GM12878 (cell line): ENCODE measurements around the gene FCHSD2. TPM values are rescaled to one million over a fixed set of nuclear protein-coding genes. Genes with fewer than 3 reads are reported as not detected.

Experiments
- ATAC-seq: fragments of 200-7000 bp; cut with Tn5 transposase; 3 replicates; pipeline ENCODE4 v1.9.1; 2020; ENCODE audit warnings: mild to moderate bottlenecking, moderate library complexity
- BruUV-seq: library from RNA; stranded (reverse); fragments of 400-500 nt; replicated peaks from 2 replicates; lab custom pipeline; 2021; lab: Mats Ljungman, UMichigan
- CTCF ChIA-PET: fragments of 300-600 bp; sonication (Branson Sonifier 250); formaldehyde crosslinking; extraction: SDS; loops from one replicate; lab custom pipeline; 2021; ENCODE audit warnings: inconsistent platforms; lab: Yijun Ruan, JAX
- POLR2A ChIA-PET: fragments of 350-600 bp; formaldehyde crosslinking; extraction: SDS; loops from one replicate; lab custom pipeline; 2021; ENCODE audit warnings: inconsistent platforms; lab: Charles Lee
- RAD21 ChIA-PET: fragments of 300-600 bp; sonication (Branson Sonifier 250); formaldehyde crosslinking; loops from one replicate; lab custom pipeline; 2023; ENCODE audit warnings: antibody characterized with exemption; ENCODE audit not compliant: unreplicated experiment; lab: Charles Lee
- SMC1A ChIA-PET: fragments of 300-600 bp; sonication (Branson Sonifier 250); formaldehyde crosslinking; loops from one replicate; lab custom pipeline; 2023; ENCODE audit not compliant: unreplicated experiment, uncharacterized antibody; lab: Charles Lee
- DNase-seq: peaks from one replicate; pipeline ENCODE4 v3.0.0-alpha.2; 2011; ENCODE audit warnings: low read depth, low spot score
- FAIRE-seq: peaks from 3 replicates; lab custom pipeline; 2011; peaks lifted over from hg19 to GRCh38; lab: Jason Lieb, UNC
- H2AFZ ChIP-seq: 2 replicates; pipeline ENCODE4 v1.6.0; 2011; ENCODE audit warnings: low read depth, low read length, control low read depth; ENCODE audit not compliant: control insufficient read depth
- H3K27ac ChIP-seq: 2 replicates; pipeline ENCODE4 v1.5.1; 2011; ENCODE audit warnings: control low read depth; ENCODE audit not compliant: control insufficient read depth, insufficient read depth
- H3K27me3 ChIP-seq, 2 experiments: replicated peaks in 1 of 2; 2 replicates each; pipeline versions ENCODE4 v1.6.0 to v1.6.1; 2011; ENCODE audit warnings: low read length in 1 of 2; ENCODE audit not compliant: control insufficient read depth in 2 of 2, insufficient read depth in 2 of 2
- H3K36me3 ChIP-seq, 2 experiments: 2 replicates each; pipeline ENCODE4 v1.5.1; 2011; ENCODE audit warnings: low read length in 1 of 2; ENCODE audit not compliant: control insufficient read depth in 2 of 2, insufficient read depth in 2 of 2
- H3K4me1 ChIP-seq: 2 replicates; pipeline ENCODE4 v1.6.1; 2011; ENCODE audit warnings: mild to moderate bottlenecking, low read length, moderate library complexity, mixed read lengths; ENCODE audit not compliant: control insufficient read depth, insufficient read depth
- H3K4me2 ChIP-seq: 2 replicates; pipeline ENCODE4 v1.6.0; 2011; ENCODE audit warnings: control low read depth; ENCODE audit not compliant: control insufficient read depth, insufficient read depth
- H3K4me3 ChIP-seq: fragments of 200-600 bp; sonication (generic); 2 replicates; pipeline ENCODE4 v1.5.1; 2016
- H3K79me2 ChIP-seq: 2 replicates; pipeline ENCODE4 v1.6.0; 2011; ENCODE audit warnings: low read length; ENCODE audit not compliant: control insufficient read depth, insufficient read depth
- H3K9ac ChIP-seq: 2 replicates; pipeline ENCODE4 v1.8.0; 2011; ENCODE audit warnings: low read length, control low read depth, mixed read lengths; ENCODE audit not compliant: control insufficient read depth, insufficient read depth
- H3K9me3 ChIP-seq: replicated peaks from 3 replicates; pipeline ENCODE4 v1.5.1; 2011; ENCODE audit warnings: mild to moderate bottlenecking, low read length; ENCODE audit not compliant: control insufficient read depth, insufficient read depth
- H4K20me1 ChIP-seq: 2 replicates; pipeline ENCODE4 v1.6.0; 2011; ENCODE audit not compliant: control insufficient read depth, insufficient read depth
- DPF2 ChIP-seq: fragments of 450-650 bp; IDR thresholded peaks from 2 replicates; pipeline ENCODE4 v1.6.1; 2017; ENCODE audit warnings: mild to moderate bottlenecking
- EP300 ChIP-seq, 2 experiments: fragments of 150-350 bp in 1 of 2; IDR thresholded peaks; 2 replicates each; pipeline ENCODE4 v1.6.1; 2011 to 2012; ENCODE audit warnings: low read depth in 2 of 2, low read length in 2 of 2, borderline replicate concordance in 1 of 2, improper control_type of control experiment in 1 of 2, inconsistent platforms in 1 of 2; ENCODE audit not compliant: control insufficient read depth in 1 of 2
- FOXM1 ChIP-seq: IDR thresholded peaks from 2 replicates; pipeline ENCODE4 v1.6.1; 2012; ENCODE audit warnings: low read depth, mild to moderate bottlenecking, inconsistent platforms, low read length, moderate library complexity
- IKZF1 ChIP-seq: fragments of 450-650 bp; conservative IDR thresholded peaks from 2 replicates; pipeline ENCODE4 v1.6.1; 2017; ENCODE audit warnings: antibody characterized with exemption, mild to moderate bottlenecking
- MTA2 ChIP-seq: fragments of 450-650 bp; IDR thresholded peaks from 2 replicates; pipeline ENCODE4 v1.6.1; 2016; ENCODE audit warnings: low read depth, mild to moderate bottlenecking, moderate library complexity
- NFIC ChIP-seq: IDR thresholded peaks from 2 replicates; pipeline ENCODE4 v1.6.1; 2012; ENCODE audit warnings: low read depth, mild to moderate bottlenecking, inconsistent platforms, low read length, moderate library complexity
- PAX8 ChIP-seq: fragments of 450-650 bp; IDR thresholded peaks from 2 replicates; pipeline ENCODE4 v1.6.1; 2017; ENCODE audit warnings: mild to moderate bottlenecking, moderate library complexity
- POLR2AphosphoS2 ChIP-seq: IDR thresholded peaks from 2 replicates; pipeline ENCODE4 v1.6.1; 2011; ENCODE audit warnings: low read depth, mild to moderate bottlenecking, low read length, improper control_type of control experiment, moderate library complexity
- POLR2AphosphoS5 ChIP-seq: IDR thresholded peaks from 2 replicates; pipeline ENCODE4 v1.6.1; 2011; ENCODE audit warnings: mild to moderate bottlenecking, low read length, inconsistent platforms
- RUNX3 ChIP-seq: IDR thresholded peaks from 2 replicates; pipeline ENCODE4 v1.6.1; 2012; ENCODE audit warnings: low read length, inconsistent platforms
- SREBF1 ChIP-seq: IDR thresholded peaks from 2 replicates; pipeline ENCODE4 v1.6.1; 2012; ENCODE audit warnings: mild to moderate bottlenecking, low read length
- ZNF207 ChIP-seq: fragments of 450-650 bp; IDR thresholded peaks from 2 replicates; pipeline ENCODE4 v1.6.1; 2014; ENCODE audit warnings: antibody characterized with exemption, mild to moderate bottlenecking, borderline replicate concordance
- ZNF622 ChIP-seq: fragments of 450-650 bp; IDR thresholded peaks from 2 replicates; pipeline ENCODE4 v1.6.1; 2017; ENCODE audit warnings: mild to moderate bottlenecking, inconsistent platforms
- WGBS: methylation state at CpG from one replicate; pipeline ENCODE4 v1.1.6; 2016; ENCODE audit warnings: low lambda C conversion rate; ENCODE audit not compliant: insufficient replicate concordance, insufficient coverage; ENCODE audit errors: missing lambda C conversion rate; 5-methylcytosine and 5-hydroxymethylcytosine counted together
- in situ Hi-C: fragments of 300-500 bp; cut with MboI; formaldehyde crosslinking; loops from 9 replicates; pipeline ENCODE4 v1.14.3; 2018; ENCODE audit warnings: mixed read lengths
- intact Hi-C: fragments of 100-400 bp; cut with micrococcal nuclease; formaldehyde crosslinking; loops from one replicate; pipeline ENCODE4 v1.14.2; 2022; ENCODE audit not compliant: unreplicated experiment
- polyA plus RNA-seq, 11 experiments: library from polyadenylated mRNA; depleted of rRNA in 4 of 11; unstranded in 6 of 11; stranded (reverse) in 5 of 11; fragments of >200 nt; fragmentation: Nextera tagmentation in 4 of 11; fragmentation: Illumina TruSeq in 1 of 11; extraction: Ambion mirVana in 4 of 11; extraction: Trizol in 1 of 11; gene quantifications; 1 replicate in 1 of 11; 2 replicates in 10 of 11; pipeline versions ENCODE4 v1.2.1 to v1.2.3, GENCODE V29; 2011 to 2016; ENCODE audit warnings: inconsistent platforms in 2 of 11, missing spikeins in 2 of 11, low read depth in 1 of 11
- total RNA-seq, 4 experiments: library from RNA; depleted of rRNA in 3 of 4; stranded (reverse); fragments of >200 nt in 3 of 4; fragmentation: Illumina TruSeq in 1 of 4; extraction: Trizol in 1 of 4; gene quantifications; 2 replicates each; pipeline versions ENCODE4 v1.2.1 to v1.2.3, GENCODE V29; 2013 to 2021
- TF ChIP-seq, protein P1 (sequence below), 3 experiments: IDR thresholded peaks in 2 of 3; conservative IDR thresholded peaks in 1 of 3; 2 replicates each; pipeline ENCODE4 v1.5.1; 2011; ENCODE audit warnings: low read depth in 3 of 3, low read length in 3 of 3, mild to moderate bottlenecking in 3 of 3, control low read depth in 2 of 3, moderate library complexity in 2 of 3, inconsistent platforms in 1 of 3, mixed read lengths in 1 of 3; ENCODE audit not compliant: control insufficient read depth in 2 of 3, insufficient read depth in 1 of 3; ENCODE audit errors: extremely low read depth in 1 of 3
- TF ChIP-seq, protein P2 (sequence below): fragments of 450-650 bp; IDR thresholded peaks from 2 replicates; pipeline ENCODE4 v1.6.1; 2016; ENCODE audit warnings: mild to moderate bottlenecking, moderate library complexity, borderline replicate concordance
- TF ChIP-seq, protein P3 (sequence below): fragments of 450-650 bp; IDR thresholded peaks from 2 replicates; pipeline ENCODE4 v1.6.1; 2017; ENCODE audit warnings: low read depth, mild to moderate bottlenecking, moderate library complexity

Gene FCHSD2
- total and polyA plus RNA-seq, 10 of the 15 experiments (the other 5 are each of a cell fraction or from before 2014, with no cell fraction given), result 13.2 to 89.8 (median 47.8) TPM

DNA sequence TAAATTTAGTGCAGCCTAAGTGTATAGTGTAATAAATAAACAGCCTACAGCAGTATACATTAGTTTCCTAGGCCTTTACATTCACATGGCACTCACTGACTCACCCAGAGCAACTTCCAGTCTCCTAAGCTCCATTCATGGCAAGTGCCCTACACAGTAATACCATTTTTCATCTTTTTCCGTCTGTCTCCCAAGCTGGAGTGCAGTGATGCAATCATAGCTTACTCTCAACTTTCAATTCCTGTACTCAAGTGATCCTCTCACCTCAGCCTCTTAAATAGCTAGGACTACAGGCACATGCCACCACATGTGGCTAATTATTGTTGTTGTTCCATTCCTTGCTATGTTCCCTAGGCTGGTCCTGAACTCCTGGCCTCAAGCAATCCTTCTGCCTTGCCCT, 54.4 kb downstream of the FCHSD2 start:
- Histone ChIP-seq H3K36me3 (peaks cover 2 to 13% of the 10 kb centered on the region in 2 experiments), H3K9ac (no peak overlapping the region), H3K27ac (peak overlapping the region; percentile 52), H2AFZ (no peak overlapping the region), H3K4me1 (peaks cover 27% of the 10 kb centered on the region), H3K79me2 (peaks cover 71% of the 10 kb centered on the region), H3K9me3 (no peaks in the 10 kb centered on the region; the same call in 1 of the 3 replicates), H4K20me1 (no peaks in the 10 kb centered on the region), H3K27me3 (no peaks in the 10 kb centered on the region), H3K4me3 (no peak overlapping the region), H3K4me2 (peak overlapping the region; percentile 5)
- RAD21 ChIA-PET, result interaction anchor here (1.0 to 2.0 kb wide), 4 partner anchors 15 to 158 kb away, joined by 3 to 7 read pairs (median 4); no protein-coding TSS in a partner anchor
- SMC1A ChIA-PET, result interaction anchor here (0.6 to 3.3 kb wide), 16 partner anchors 11 to 136 kb away, joined by 3 to 12 read pairs (median 4); no protein-coding TSS in a partner anchor
- intact Hi-C loops, result loop anchor here (5.0 kb wide), 1 partner anchor 50 kb away; no protein-coding TSS in a partner anchor
- peak; percentile 78 for ATAC-seq
- POLR2A ChIA-PET, result interaction anchor here (0.6 to 1.4 kb wide), 3 partner anchors 11 to 613 kb away, joined by 6 read pairs; no protein-coding TSS in a partner anchor
- no peak for FAIRE-seq
- WGBS, result 0% methylated on average over 1 of the region's 1 CpG
- in situ Hi-C loops, result no loop called here
- DNase-seq, result peak; percentile 53
- CTCF ChIA-PET, result interaction anchor here (0.5 to 1.6 kb wide), 6 partner anchors 9 to 199 kb away, joined by 3 to 6 read pairs (median 3); no protein-coding TSS in a partner anchor
- no TSS peak for BruUV-seq
- no peak for TF ChIP-seq EP300 (IDR thresholded peaks at IDR 0.05; ENCODE audit: borderline replicate concordance in 1 of 2, control insufficient read depth in 1 of 2, low read depth in 2 of 2, low read length in 2 of 2)
- TF ChIP-seq, protein P1, sequence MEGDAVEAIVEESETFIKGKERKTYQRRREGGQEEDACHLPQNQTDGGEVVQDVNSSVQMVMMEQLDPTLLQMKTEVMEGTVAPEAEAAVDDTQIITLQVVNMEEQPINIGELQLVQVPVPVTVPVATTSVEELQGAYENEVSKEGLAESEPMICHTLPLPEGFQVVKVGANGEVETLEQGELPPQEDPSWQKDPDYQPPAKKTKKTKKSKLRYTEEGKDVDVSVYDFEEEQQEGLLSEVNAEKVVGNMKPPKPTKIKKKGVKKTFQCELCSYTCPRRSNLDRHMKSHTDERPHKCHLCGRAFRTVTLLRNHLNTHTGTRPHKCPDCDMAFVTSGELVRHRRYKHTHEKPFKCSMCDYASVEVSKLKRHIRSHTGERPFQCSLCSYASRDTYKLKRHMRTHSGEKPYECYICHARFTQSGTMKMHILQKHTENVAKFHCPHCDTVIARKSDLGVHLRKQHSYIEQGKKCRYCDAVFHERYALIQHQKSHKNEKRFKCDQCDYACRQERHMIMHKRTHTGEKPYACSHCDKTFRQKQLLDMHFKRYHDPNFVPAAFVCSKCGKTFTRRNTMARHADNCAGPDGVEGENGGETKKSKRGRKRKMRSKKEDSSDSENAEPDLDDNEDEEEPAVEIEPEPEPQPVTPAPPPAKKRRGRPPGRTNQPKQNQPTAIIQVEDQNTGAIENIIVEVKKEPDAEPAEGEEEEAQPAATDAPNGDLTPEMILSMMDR (IDR thresholded peaks at IDR 0.05 in 2 of 3, conservative IDR thresholded peaks at IDR 0.05 in 1 of 3; ENCODE audit: control insufficient read depth in 2 of 3, extremely low read depth in 1 of 3, insufficient read depth in 1 of 3, low read depth in 3 of 3, low read length in 3 of 3), result no peak
- TF ChIP-seq DPF2, result 0 out of 2 replicates have a peak, but pooled peaks have one; percentile 28
- no peak for TF ChIP-seq MTA2
- no peak for TF ChIP-seq SREBF1
- TF ChIP-seq ZNF207, result no peak
- 0 out of 2 replicates have a peak, but pooled peaks have one; percentile 9 for TF ChIP-seq NFIC
- TF ChIP-seq POLR2AphosphoS2, result no peak
- TF ChIP-seq PAX8, result no peak
- TF ChIP-seq IKZF1, result peak; percentile 39; the same call in 1 of the 2 replicates
- TF ChIP-seq, protein P2, sequence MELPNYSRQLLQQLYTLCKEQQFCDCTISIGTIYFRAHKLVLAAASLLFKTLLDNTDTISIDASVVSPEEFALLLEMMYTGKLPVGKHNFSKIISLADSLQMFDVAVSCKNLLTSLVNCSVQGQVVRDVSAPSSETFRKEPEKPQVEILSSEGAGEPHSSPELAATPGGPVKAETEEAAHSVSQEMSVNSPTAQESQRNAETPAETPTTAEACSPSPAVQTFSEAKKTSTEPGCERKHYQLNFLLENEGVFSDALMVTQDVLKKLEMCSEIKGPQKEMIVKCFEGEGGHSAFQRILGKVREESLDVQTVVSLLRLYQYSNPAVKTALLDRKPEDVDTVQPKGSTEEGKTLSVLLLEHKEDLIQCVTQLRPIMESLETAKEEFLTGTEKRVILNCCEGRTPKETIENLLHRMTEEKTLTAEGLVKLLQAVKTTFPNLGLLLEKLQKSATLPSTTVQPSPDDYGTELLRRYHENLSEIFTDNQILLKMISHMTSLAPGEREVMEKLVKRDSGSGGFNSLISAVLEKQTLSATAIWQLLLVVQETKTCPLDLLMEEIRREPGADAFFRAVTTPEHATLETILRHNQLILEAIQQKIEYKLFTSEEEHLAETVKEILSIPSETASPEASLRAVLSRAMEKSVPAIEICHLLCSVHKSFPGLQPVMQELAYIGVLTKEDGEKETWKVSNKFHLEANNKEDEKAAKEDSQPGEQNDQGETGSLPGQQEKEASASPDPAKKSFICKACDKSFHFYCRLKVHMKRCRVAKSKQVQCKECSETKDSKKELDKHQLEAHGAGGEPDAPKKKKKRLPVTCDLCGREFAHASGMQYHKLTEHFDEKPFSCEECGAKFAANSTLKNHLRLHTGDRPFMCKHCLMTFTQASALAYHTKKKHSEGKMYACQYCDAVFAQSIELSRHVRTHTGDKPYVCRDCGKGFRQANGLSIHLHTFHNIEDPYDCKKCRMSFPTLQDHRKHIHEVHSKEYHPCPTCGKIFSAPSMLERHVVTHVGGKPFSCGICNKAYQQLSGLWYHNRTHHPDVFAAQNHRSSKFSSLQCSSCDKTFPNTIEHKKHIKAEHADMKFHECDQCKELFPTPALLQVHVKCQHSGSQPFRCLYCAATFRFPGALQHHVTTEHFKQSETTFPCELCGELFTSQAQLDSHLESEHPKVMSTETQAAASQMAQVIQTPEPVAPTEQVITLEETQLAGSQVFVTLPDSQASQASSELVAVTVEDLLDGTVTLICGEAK, result no peak
- peak; percentile 37 for TF ChIP-seq RUNX3
- TF ChIP-seq POLR2AphosphoS5, result no peak
- TF ChIP-seq, protein P3, sequence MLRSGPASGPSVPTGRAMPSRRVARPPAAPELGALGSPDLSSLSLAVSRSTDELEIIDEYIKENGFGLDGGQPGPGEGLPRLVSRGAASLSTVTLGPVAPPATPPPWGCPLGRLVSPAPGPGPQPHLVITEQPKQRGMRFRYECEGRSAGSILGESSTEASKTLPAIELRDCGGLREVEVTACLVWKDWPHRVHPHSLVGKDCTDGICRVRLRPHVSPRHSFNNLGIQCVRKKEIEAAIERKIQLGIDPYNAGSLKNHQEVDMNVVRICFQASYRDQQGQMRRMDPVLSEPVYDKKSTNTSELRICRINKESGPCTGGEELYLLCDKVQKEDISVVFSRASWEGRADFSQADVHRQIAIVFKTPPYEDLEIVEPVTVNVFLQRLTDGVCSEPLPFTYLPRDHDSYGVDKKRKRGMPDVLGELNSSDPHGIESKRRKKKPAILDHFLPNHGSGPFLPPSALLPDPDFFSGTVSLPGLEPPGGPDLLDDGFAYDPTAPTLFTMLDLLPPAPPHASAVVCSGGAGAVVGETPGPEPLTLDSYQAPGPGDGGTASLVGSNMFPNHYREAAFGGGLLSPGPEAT, result no peak
- no peak for TF ChIP-seq ZNF622
- TF ChIP-seq FOXM1, result no peak
